ENCODE results near the gene NEK7. TPM values are rescaled to one million over a fixed set of nuclear protein-coding genes. Genes with fewer than 3 reads are reported as not detected.

The NEK7 gene
- total RNA-seq, 1 experiment from 2014 or later = 25.2 TPM

GRCh38 chr1:198201956-198202784 is 45.4 kb downstream of the NEK7 start:
- H2AFZ ChIP-seq (ENCODE audit: low read length) = no peak overlapping the region
- H3K79me2 ChIP-seq (ENCODE audit: low read length) = peaks cover 96% of the 10 kb centered on the region
- H3K27ac ChIP-seq (ENCODE audit: low read length) = no peak overlapping the region
- POLR2A ChIA-PET (ENCODE audit: unreplicated experiment) = no interaction called here
- H3K4me1 ChIP-seq (ENCODE audit: insufficient read depth, low read length) = no peaks in the 10 kb centered on the region
- CTCF ChIA-PET = interaction anchor here (0.6 kb wide), 1 partner anchor 511 kb away, joined by 3 read pairs; no protein-coding TSS in a partner anchor
- H4K20me1 ChIP-seq (ENCODE audit: low read length) = no peaks in the 10 kb centered on the region
- no peaks in the 10 kb centered on the region for H3K27me3 ChIP-seq (ENCODE audit: low read length)
- no peak overlapping the region for H3K4me3 ChIP-seq (ENCODE audit: low read length)
- DNase-seq = no peak
- H3K36me3 ChIP-seq (ENCODE audit: low read depth, low read length) = no peaks in the 10 kb centered on the region
- H3K9ac ChIP-seq (ENCODE audit: low read length) = no peak overlapping the region
- BruUV-seq (replicated peaks) = no TSS peak
- intact Hi-C loops (cut with micrococcal nuclease) = no loop called here
- H3K9me3 ChIP-seq (ENCODE audit: low read length) = no peaks in the 10 kb centered on the region
- no peak for ATAC-seq
- H3K9me2 ChIP-seq (replicated peaks; ENCODE audit: low read length) = no peaks in the 10 kb centered on the region
- H3F3A ChIP-seq (ENCODE audit: low read length, unreplicated experiment) = no peaks in the 10 kb centered on the region
- TF ChIP-seq EZH2 (IDR thresholded peaks at IDR 0.05; ENCODE audit: low read length, unreplicated experiment) (no peak), CTCF (conservative IDR thresholded peaks at IDR 0.05; ENCODE audit: low read depth, low read length) (no peak), EZH2phosphoT487 (IDR thresholded peaks at IDR 0.05; ENCODE audit: borderline replicate concordance, low read length) (no peak)
- H3K4me2 ChIP-seq (ENCODE audit: low read length) = no peak overlapping the region

GRCh38 chr1:198203434-198203833 is 46.6 kb downstream of the NEK7 start:
- ChIA-PET CTCF (no interaction called here), POLR2A (ENCODE audit: unreplicated experiment) (no interaction called here)
- Histone ChIP-seq H3K36me3 (ENCODE audit: low read depth, low read length) (no peaks in the 10 kb centered on the region), H3K4me1 (ENCODE audit: insufficient read depth, low read length) (no peaks in the 10 kb centered on the region), H3K9me3 (ENCODE audit: low read length) (no peaks in the 10 kb centered on the region), H3F3A (ENCODE audit: low read length, unreplicated experiment) (no peaks in the 10 kb centered on the region), H2AFZ (ENCODE audit: low read length) (no peak overlapping the region), H3K9ac (ENCODE audit: low read length) (no peak overlapping the region), H3K79me2 (ENCODE audit: low read length) (peaks cover 94% of the 10 kb centered on the region), H4K20me1 (ENCODE audit: low read length) (no peaks in the 10 kb centered on the region), H3K4me3 (ENCODE audit: low read length) (no peak overlapping the region), H3K4me2 (ENCODE audit: low read length) (no peak overlapping the region), H3K9me2 (replicated peaks; ENCODE audit: low read length) (no peaks in the 10 kb centered on the region), H3K27ac (ENCODE audit: low read length) (no peak overlapping the region), H3K27me3 (ENCODE audit: low read length) (no peaks in the 10 kb centered on the region)
- BruUV-seq (replicated peaks) = no TSS peak
- intact Hi-C loops (cut with micrococcal nuclease) = no loop called here
- ATAC-seq = peak; percentile 29; the same call in 1 of the 2 replicates
- no peak for TF ChIP-seq EZH2 (IDR thresholded peaks at IDR 0.05; ENCODE audit: low read length, unreplicated experiment)
- no peak for TF ChIP-seq EZH2phosphoT487 (IDR thresholded peaks at IDR 0.05; ENCODE audit: borderline replicate concordance, low read length)
- TF ChIP-seq CTCF (conservative IDR thresholded peaks at IDR 0.05; ENCODE audit: low read depth, low read length) = no peak
- DNase-seq = no peak

GRCh38 chr1:198205016-198205684 is 48.4 kb downstream of the NEK7 start:
- intact Hi-C loops (cut with micrococcal nuclease) = no loop called here

More at GRCh38 chr1:198205016-198205684, 48.4 kb downstream of the NEK7 start:
- Histone ChIP-seq H2AFZ (ENCODE audit: low read length) (no peak overlapping the region), H3K9me3 (ENCODE audit: low read length) (no peaks in the 10 kb centered on the region), H3K79me2 (ENCODE audit: low read length) (peaks cover 87% of the 10 kb centered on the region), H3K4me1 (ENCODE audit: insufficient read depth, low read length) (no peaks in the 10 kb centered on the region), H3K36me3 (ENCODE audit: low read depth, low read length) (no peaks in the 10 kb centered on the region), H4K20me1 (ENCODE audit: low read length) (no peaks in the 10 kb centered on the region), H3K27me3 (ENCODE audit: low read length) (no peaks in the 10 kb centered on the region), H3K9ac (ENCODE audit: low read length) (no peak overlapping the region), H3F3A (ENCODE audit: low read length, unreplicated experiment) (no peaks in the 10 kb centered on the region), H3K9me2 (replicated peaks; ENCODE audit: low read length) (no peaks in the 10 kb centered on the region), H3K27ac (ENCODE audit: low read length) (no peak overlapping the region), H3K4me2 (ENCODE audit: low read length) (no peak overlapping the region), H3K4me3 (ENCODE audit: low read length) (no peak overlapping the region)
- no peak for DNase-seq
- no peak for ATAC-seq
- TF ChIP-seq EZH2phosphoT487 (IDR thresholded peaks at IDR 0.05; ENCODE audit: borderline replicate concordance, low read length) = no peak
- POLR2A ChIA-PET (ENCODE audit: unreplicated experiment) = no interaction called here
- BruUV-seq (replicated peaks) = no TSS peak
- CTCF ChIA-PET = no interaction called here

Data from PC-3 (cell line).